OCI-LY7 (cell line): ENCODE data around the gene NRBF2. TPM values are rescaled to one million over a fixed set of nuclear protein-coding genes. Genes with fewer than 3 reads are reported as not detected.

Source experiments
- BruUV-seq: library from RNA; stranded (reverse); fragments of 400-500 nt; replicated peaks from 2 replicates; lab custom pipeline; 2021; lab: Mats Ljungman, UMichigan
- CTCF ChIA-PET: fragments of 300-600 bp; sonication (Branson Sonifier 250); formaldehyde crosslinking; loops from one replicate; lab custom pipeline; 2022; ENCODE audit warnings: antibody characterized with exemption; ENCODE audit not compliant: unreplicated experiment; lab: Charles Lee
- POLR2A ChIA-PET: fragments of 300-600 bp; sonication (Branson Sonifier 250); formaldehyde crosslinking; loops from one replicate; lab custom pipeline; 2022; ENCODE audit warnings: antibody characterized with exemption; lab: Charles Lee
- DNase-seq: peaks from one replicate; pipeline ENCODE4 v3.0.0-alpha.2; 2015; ENCODE audit warnings: low spot score
- H2AFZ ChIP-seq: fragments of 200-600 bp; sonication (generic), shearing (Covaris generic); 2 replicates; pipeline ENCODE4 v1.6.1; 2014; ENCODE audit warnings: mild to moderate bottlenecking, antibody characterized with exemption, low read length, moderate library complexity
- H3K27ac ChIP-seq: fragments of 200-600 bp; sonication (generic); 2 replicates; pipeline ENCODE4 v1.5.1; 2014; ENCODE audit warnings: mixed run types, low read depth, mild to moderate bottlenecking, moderate library complexity, low read length, inconsistent platforms; ENCODE audit not compliant: poor library complexity, severe bottlenecking
- H3K36me3 ChIP-seq: fragments of 200-600 bp; sonication (generic); 2 replicates; pipeline ENCODE4 v1.6.1; 2014; ENCODE audit warnings: mild to moderate bottlenecking, antibody characterized with exemption, low read length, moderate library complexity, mixed read lengths; ENCODE audit not compliant: insufficient read depth
- H3K4me1 ChIP-seq: fragments of 200-600 bp; sonication (generic); 2 replicates; pipeline ENCODE4 v1.5.1; 2014; ENCODE audit warnings: mild to moderate bottlenecking, low read length; ENCODE audit not compliant: insufficient read depth, poor library complexity, severe bottlenecking
- H3K4me2 ChIP-seq: fragments of 200-600 bp; sonication (generic); 2 replicates; pipeline ENCODE4 v1.6.1; 2014; ENCODE audit warnings: mild to moderate bottlenecking, low read length
- H3K4me3 ChIP-seq: fragments of 200-600 bp; sonication (generic); 2 replicates; pipeline ENCODE4 v1.5.1; 2014; ENCODE audit warnings: mild to moderate bottlenecking, low read depth, low read length; ENCODE audit not compliant: poor library complexity, severe bottlenecking
- H3K79me2 ChIP-seq: fragments of 200-600 bp; sonication (generic); 2 replicates; pipeline ENCODE4 v1.6.1; 2016; ENCODE audit warnings: low read depth, mild to moderate bottlenecking, low read length, moderate library complexity, mixed read lengths; ENCODE audit not compliant: insufficient read depth
- H3K9me2 ChIP-seq: fragments of 200-600 bp; sonication (generic); 2 replicates; pipeline ENCODE4 v1.6.1; 2016; ENCODE audit warnings: mild to moderate bottlenecking, low read length, mixed read lengths; ENCODE audit not compliant: insufficient read depth
- H3K9me3 ChIP-seq: fragments of 200-600 bp; sonication (generic); 2 replicates; pipeline ENCODE4 v1.6.1; 2014; ENCODE audit warnings: mild to moderate bottlenecking, mixed run types, low read length, mixed read lengths
- H4K20me1 ChIP-seq: fragments of 200-600 bp; sonication (generic); 2 replicates; pipeline ENCODE4 v1.6.1; 2014; ENCODE audit warnings: mild to moderate bottlenecking, antibody characterized with exemption, low read length, moderate library complexity, mixed read lengths; ENCODE audit not compliant: insufficient read depth
- EZH2phosphoT487 ChIP-seq: fragments of 200-600 bp; sonication (generic); IDR thresholded peaks from 2 replicates; pipeline ENCODE4 v1.6.1; 2018; ENCODE audit warnings: low read depth, borderline replicate concordance, mild to moderate bottlenecking, mixed run types, antibody characterized with exemption, low read length, moderate library complexity, mixed read lengths
- intact Hi-C: fragments of 100-400 bp; cut with micrococcal nuclease; formaldehyde crosslinking; loops from one replicate; pipeline ENCODE4 v1.10.0; 2022; ENCODE audit not compliant: unreplicated experiment
- total RNA-seq, 2 experiments: library from RNA; depleted of rRNA in 1 of 2; stranded (reverse); fragments of >200 nt in 1 of 2; shearing (Covaris generic) in 1 of 2; gene quantifications; 2 replicates each; pipeline ENCODE4 v1.2.3, GENCODE V29; 2014 to 2022
- TF ChIP-seq, protein P1 (sequence below): fragments of 200-600 bp; sonication (generic); conservative IDR thresholded peaks from 2 replicates; pipeline ENCODE4 v1.5.1; 2014; ENCODE audit warnings: mild to moderate bottlenecking, antibody characterized with exemption, low read length, moderate library complexity, mixed read lengths

The NRBF2 gene
- total RNA-seq, 2 experiments from 2014 or later, result 14.2 to 20.7 TPM

DNA sequence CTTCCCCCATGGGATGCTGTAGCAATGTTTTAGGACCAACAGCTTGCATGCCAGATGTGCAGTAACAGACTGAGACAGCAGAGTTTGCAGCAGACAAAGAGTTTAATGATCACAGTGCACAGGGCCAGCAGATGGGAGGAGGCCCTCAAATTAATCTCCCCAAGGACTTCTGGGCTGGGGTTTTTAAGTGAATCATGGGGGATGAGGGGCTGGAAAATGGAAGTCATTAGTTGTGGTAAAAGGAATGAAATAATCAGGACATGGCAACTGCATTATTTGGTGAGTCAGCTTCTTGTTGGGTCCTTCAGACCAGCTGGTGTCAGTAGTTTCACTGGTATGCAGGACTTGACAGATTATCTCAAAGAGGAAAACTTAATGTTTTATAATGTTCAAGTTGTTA lies 12.6 kb upstream of the NRBF2 start:
- no peaks in the 10 kb centered on the region for H3K4me1 ChIP-seq
- H2AFZ ChIP-seq, result no peak overlapping the region
- no peaks in the 10 kb centered on the region for H3K79me2 ChIP-seq
- H3K27ac ChIP-seq, result no peak overlapping the region
- DNase-seq, result no peak
- intact Hi-C loops, result no loop called here
- POLR2A ChIA-PET, result no interaction called here
- CTCF ChIA-PET, result no interaction called here
- no peak overlapping the region for H3K4me3 ChIP-seq
- H3K4me2 ChIP-seq, result no peak overlapping the region
- no peak for TF ChIP-seq EZH2phosphoT487
- TF ChIP-seq, protein P1, sequence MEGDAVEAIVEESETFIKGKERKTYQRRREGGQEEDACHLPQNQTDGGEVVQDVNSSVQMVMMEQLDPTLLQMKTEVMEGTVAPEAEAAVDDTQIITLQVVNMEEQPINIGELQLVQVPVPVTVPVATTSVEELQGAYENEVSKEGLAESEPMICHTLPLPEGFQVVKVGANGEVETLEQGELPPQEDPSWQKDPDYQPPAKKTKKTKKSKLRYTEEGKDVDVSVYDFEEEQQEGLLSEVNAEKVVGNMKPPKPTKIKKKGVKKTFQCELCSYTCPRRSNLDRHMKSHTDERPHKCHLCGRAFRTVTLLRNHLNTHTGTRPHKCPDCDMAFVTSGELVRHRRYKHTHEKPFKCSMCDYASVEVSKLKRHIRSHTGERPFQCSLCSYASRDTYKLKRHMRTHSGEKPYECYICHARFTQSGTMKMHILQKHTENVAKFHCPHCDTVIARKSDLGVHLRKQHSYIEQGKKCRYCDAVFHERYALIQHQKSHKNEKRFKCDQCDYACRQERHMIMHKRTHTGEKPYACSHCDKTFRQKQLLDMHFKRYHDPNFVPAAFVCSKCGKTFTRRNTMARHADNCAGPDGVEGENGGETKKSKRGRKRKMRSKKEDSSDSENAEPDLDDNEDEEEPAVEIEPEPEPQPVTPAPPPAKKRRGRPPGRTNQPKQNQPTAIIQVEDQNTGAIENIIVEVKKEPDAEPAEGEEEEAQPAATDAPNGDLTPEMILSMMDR, result no peak
- no peaks in the 10 kb centered on the region for H3K36me3 ChIP-seq
- no TSS peak for BruUV-seq
- no peaks in the 10 kb centered on the region for H3K9me3 ChIP-seq
- H3K9me2 ChIP-seq, result no peaks in the 10 kb centered on the region
- no peaks in the 10 kb centered on the region for H4K20me1 ChIP-seq

DNA sequence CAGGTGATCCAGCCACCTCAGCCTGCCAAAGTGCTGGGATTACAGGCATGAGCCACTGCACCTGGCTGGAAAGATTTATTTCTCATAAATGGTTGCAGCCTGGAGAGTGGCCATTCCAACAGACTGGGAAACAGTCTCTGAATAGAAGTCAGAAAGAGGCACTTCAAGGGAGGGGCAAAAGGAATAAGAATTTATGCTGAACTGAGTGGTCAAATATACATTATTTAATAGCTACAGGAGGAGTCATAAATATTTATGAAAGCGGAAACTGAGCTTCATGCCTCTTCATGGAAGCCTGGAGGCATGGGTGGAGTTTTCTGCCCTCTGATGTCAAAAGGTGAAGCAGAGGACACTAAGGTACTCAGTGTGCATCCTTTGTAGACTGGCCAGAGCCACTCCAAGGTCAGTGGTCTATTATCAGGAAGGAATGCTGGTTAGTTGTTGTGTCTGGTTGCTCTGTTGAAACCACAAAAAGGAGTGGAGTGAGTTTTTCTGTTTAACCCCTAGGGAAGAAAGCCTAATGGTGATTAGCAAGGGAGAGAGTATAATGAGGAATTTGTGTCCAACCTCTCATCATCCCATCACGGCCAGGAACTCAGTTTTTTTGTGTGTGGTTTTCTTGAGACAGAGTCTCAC lies 9.3 kb upstream of the NRBF2 start:
- no peaks in the 10 kb centered on the region for H3K4me1 ChIP-seq
- CTCF ChIA-PET, result no interaction called here
- DNase-seq, result no peak
- BruUV-seq, result no TSS peak
- no peak overlapping the region for H3K27ac ChIP-seq
- TF ChIP-seq, protein P1, result no peak
- no peak for TF ChIP-seq EZH2phosphoT487
- H4K20me1 ChIP-seq, result no peaks in the 10 kb centered on the region
- H2AFZ ChIP-seq, result no peak overlapping the region
- POLR2A ChIA-PET, result interaction anchor here (0.7 to 1.0 kb wide), 2 partner anchors 9 to 12 kb away, joined by 4 to 5 read pairs; partner anchors contain the start of gene NRBF2
- no peak overlapping the region for H3K4me3 ChIP-seq
- no peaks in the 10 kb centered on the region for H3K9me2 ChIP-seq
- H3K36me3 ChIP-seq, result no peaks in the 10 kb centered on the region
- no peaks in the 10 kb centered on the region for H3K79me2 ChIP-seq
- intact Hi-C loops, result no loop called here
- no peaks in the 10 kb centered on the region for H3K9me3 ChIP-seq
- H3K4me2 ChIP-seq, result no peak overlapping the region

DNA sequence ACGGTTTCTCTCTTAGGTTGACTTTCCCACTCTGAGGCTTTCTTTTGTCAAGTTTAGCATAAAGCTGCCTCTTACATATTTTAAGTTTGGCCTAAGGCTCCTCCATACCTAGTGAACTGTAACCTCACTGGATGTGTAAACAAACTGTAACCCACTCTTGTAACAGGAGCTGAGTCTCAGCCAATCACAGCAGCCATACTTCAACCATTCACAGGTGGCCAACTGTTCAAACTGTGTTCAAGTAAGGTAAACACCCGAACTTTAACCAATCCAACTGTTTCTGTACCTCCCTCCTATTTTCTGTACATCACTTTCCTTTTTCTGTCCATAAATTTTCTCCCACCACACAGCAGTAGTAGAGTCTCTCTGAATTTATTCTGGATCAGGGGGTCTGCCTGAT lies 7.7 kb upstream of the NRBF2 start:
- no TSS peak for BruUV-seq
- no peak overlapping the region for H3K4me2 ChIP-seq
- intact Hi-C loops, result no loop called here
- ChIA-PET POLR2A (interaction anchor here (0.7 to 1.0 kb wide), 2 partner anchors 131 to 1137 kb away, joined by 3 to 4 read pairs; no protein-coding TSS in a partner anchor), CTCF (no interaction called here)
- H3K4me1 ChIP-seq, result no peaks in the 10 kb centered on the region
- no peaks in the 10 kb centered on the region for H3K9me3 ChIP-seq
- no peaks in the 10 kb centered on the region for H4K20me1 ChIP-seq
- H3K9me2 ChIP-seq, result no peaks in the 10 kb centered on the region
- no peak overlapping the region for H3K4me3 ChIP-seq
- H3K27ac ChIP-seq, result no peak overlapping the region
- peak; percentile 17 for DNase-seq
- H2AFZ ChIP-seq, result peak overlapping the region; percentile 65; the same call in 1 of the 2 replicates
- TF ChIP-seq, protein P1, result no peak
- TF ChIP-seq EZH2phosphoT487, result no peak
- H3K36me3 ChIP-seq, result no peaks in the 10 kb centered on the region
- H3K79me2 ChIP-seq, result no peaks in the 10 kb centered on the region
